GM21825 (cell line): ENCODE results near the gene PRKD3.

ENCODE experiments used
- ATAC-seq: cut with Tn5 transposase; IDR thresholded peaks from one replicate; pipeline ENCODE4 v1.9.1; 2021; ENCODE audit warnings: mild to moderate bottlenecking, moderate library complexity; ENCODE audit not compliant: unreplicated experiment

Gene PRKD3

GRCh38 chr2:37324786-37325624 lies at the start of gene PRKD3:
Gene PRKD3, minus strand, starts transcription at chr2:37324833. Its CDS starts 8,309 bp downstream, at chr2:37316524.
- peak; percentile 61 for ATAC-seq

GRCh38 chr2:37372000-37372399 lies 47.4 kb upstream of the PRKD3 start:
- no peak for ATAC-seq

GRCh38 chr2:37370666-37371065 lies 46.0 kb upstream of the PRKD3 start:
- ATAC-seq, result no peak

- ATAC-seq, result no peak
Measured at GRCh38 chr2:37367984-37368383, 43.4 kb upstream of the PRKD3 start.

- no peak for ATAC-seq
Measured at GRCh38 chr2:37367310-37367709, 42.7 kb upstream of the PRKD3 start.

GRCh38 chr2:37366773-37367172 lies 42.1 kb upstream of the PRKD3 start:
- no peak for ATAC-seq

- ATAC-seq, result no peak
Measured at GRCh38 chr2:37365669-37366068, 41.0 kb upstream of the PRKD3 start.

GRCh38 chr2:37364351-37364750 lies 39.7 kb upstream of the PRKD3 start:
- no peak for ATAC-seq

- ATAC-seq, result no peak
Measured at GRCh38 chr2:37361994-37362698, 37.5 kb upstream of the PRKD3 start.

- no peak for ATAC-seq
Measured at GRCh38 chr2:37361216-37361815, 36.7 kb upstream of the PRKD3 start.

GRCh38 chr2:37358466-37358865 lies 33.8 kb upstream of the PRKD3 start:
- ATAC-seq, result no peak

- ATAC-seq, result no peak
Measured at GRCh38 chr2:37357530-37357929, 32.9 kb upstream of the PRKD3 start.

- ATAC-seq, result no peak
Measured at GRCh38 chr2:37357069-37357468, 32.4 kb upstream of the PRKD3 start.

GRCh38 chr2:37356299-37356698 lies 31.7 kb upstream of the PRKD3 start:
- ATAC-seq, result no peak

- ATAC-seq, result no peak
Measured at GRCh38 chr2:37355735-37356134, 31.1 kb upstream of the PRKD3 start.

GRCh38 chr2:37354531-37354930 lies 29.9 kb upstream of the PRKD3 start:
- no peak for ATAC-seq

GRCh38 chr2:37350034-37350433 lies 25.4 kb upstream of the PRKD3 start:
- ATAC-seq, result peak; percentile 83

- ATAC-seq, result no peak
Measured at GRCh38 chr2:37349231-37349860, 24.7 kb upstream of the PRKD3 start.

- no peak for ATAC-seq
Measured at GRCh38 chr2:37348155-37348554, 23.5 kb upstream of the PRKD3 start.

GRCh38 chr2:37344453-37345361 lies 20.1 kb upstream of the PRKD3 start, which contains the start of gene QPCT:
Gene QPCT, plus strand, starts transcription at chr2:37344630. Its CDS starts 102 bp downstream, at chr2:37344732.
- peak; percentile 49 for ATAC-seq
